CD14-positive monocyte (primary cell): Measurements from ENCODE around the gene ACSF3. TPM values are rescaled to one million over a fixed set of nuclear protein-coding genes. Genes with fewer than 3 reads are reported as not detected.

Experiments used
- DNase-seq, 3 donors: peaks; one replicate each; pipeline ENCODE4 v3.0.0-alpha.2; 2011 to 2022
- H2AFZ ChIP-seq: 2 replicates; pipeline ENCODE4 v1.6.0; 2012; ENCODE audit warnings: mild to moderate bottlenecking, low read depth, low read length, inconsistent platforms; ENCODE audit not compliant: insufficient read depth, poor library complexity, severe bottlenecking
- H3K27ac ChIP-seq, 2 donors: 1 replicate in 1 of 2; 2 replicates in 1 of 2; pipeline ENCODE4 v1.5.1; 2012 to 2013; ENCODE audit warnings: low read length in 2 of 2, control low read depth in 1 of 2, inconsistent platforms in 1 of 2, low read depth in 1 of 2, mild to moderate bottlenecking in 1 of 2
- H3K27me3 ChIP-seq, 2 donors: one replicate each; pipeline versions ENCODE4 v1.6.0 to v1.6.1; 2011 to 2013; ENCODE audit warnings: low read length in 2 of 2; ENCODE audit not compliant: control insufficient read depth in 2 of 2, insufficient read depth in 2 of 2
- H3K36me3 ChIP-seq, 2 donors: replicated peaks in 1 of 2; 1 replicate in 1 of 2; 2 replicates in 1 of 2; pipeline versions ENCODE4 v1.5.1 to v1.6.1; 2012 to 2013; ENCODE audit warnings: low read length in 2 of 2, control low read depth in 1 of 2, inconsistent platforms in 1 of 2, mild to moderate bottlenecking in 1 of 2; ENCODE audit not compliant: insufficient read depth in 2 of 2, control insufficient read depth in 1 of 2
- H3K4me1 ChIP-seq, 2 donors: 1 replicate in 1 of 2; 2 replicates in 1 of 2; pipeline versions ENCODE4 v1.5.1 to v1.6.1; 2012 to 2013; ENCODE audit warnings: low read length in 2 of 2, control low read depth in 1 of 2, inconsistent platforms in 1 of 2, mild to moderate bottlenecking in 1 of 2, moderate library complexity in 1 of 2; ENCODE audit not compliant: insufficient read depth in 2 of 2, control insufficient read depth in 1 of 2
- H3K4me2 ChIP-seq: replicated peaks from 2 replicates; pipeline ENCODE3; 2012; ENCODE audit warnings: low read length, moderate library complexity, mild to moderate bottlenecking; ENCODE audit not compliant: poor library complexity, severe bottlenecking; ENCODE audit errors: extremely low read depth
- H3K4me3 ChIP-seq, 3 experiments: fragments of 200-600 bp in 1 of 3; sonication (generic) in 1 of 3; replicated peaks in 1 of 3; 1 replicate in 2 of 3; 2 replicates in 1 of 3; pipeline ENCODE4 v1.5.1; 2011 to 2013; ENCODE audit warnings: low read length in 3 of 3, mild to moderate bottlenecking in 3 of 3, control low read depth in 2 of 3, low read depth in 2 of 3, inconsistent platforms in 1 of 3, moderate library complexity in 1 of 3
- H3K79me2 ChIP-seq: 2 replicates; pipeline ENCODE4 v1.6.0; 2012; ENCODE audit warnings: mild to moderate bottlenecking, control low read depth, inconsistent platforms, low read length, moderate library complexity; ENCODE audit not compliant: insufficient read depth
- H3K9ac ChIP-seq: 2 replicates; pipeline ENCODE4 v1.6.0; 2017; ENCODE audit warnings: low read length, mild to moderate bottlenecking; ENCODE audit not compliant: insufficient read depth, poor library complexity, severe bottlenecking
- H3K9me3 ChIP-seq, 2 donors: replicated peaks in 1 of 2; 1 replicate in 1 of 2; 2 replicates in 1 of 2; pipeline versions ENCODE4 v1.5.1 to v1.6.1; 2012 to 2013; ENCODE audit warnings: low read length in 2 of 2, control low read depth in 1 of 2; ENCODE audit not compliant: control insufficient read depth in 1 of 2, insufficient read depth in 1 of 2
- H4K20me1 ChIP-seq: 2 replicates; pipeline ENCODE4 v1.6.0; 2012; ENCODE audit warnings: mild to moderate bottlenecking, low read length, control low read depth, moderate library complexity; ENCODE audit not compliant: insufficient read depth
- H3K27ac Mint-ChIP-seq, 7 donors: one replicate each; pipeline ENCODE4 v1.8.0; 2020; ENCODE audit warnings: mild to moderate bottlenecking in 7 of 7, mixed read lengths in 7 of 7, moderate library complexity in 6 of 7, inconsistent platforms in 2 of 7
- H3K27me3 Mint-ChIP-seq, 3 donors: one replicate each; pipeline ENCODE4 v1.8.0; 2021 to 2022; ENCODE audit warnings: low read depth in 3 of 3, mild to moderate bottlenecking in 3 of 3, mixed read lengths in 3 of 3, moderate library complexity in 3 of 3, inconsistent platforms in 1 of 3
- H3K36me3 Mint-ChIP-seq, 2 donors: one replicate each; pipeline ENCODE4 v1.8.0; 2020; ENCODE audit warnings: mixed read lengths in 2 of 2, inconsistent platforms in 1 of 2, mild to moderate bottlenecking in 1 of 2
- H3K4me1 Mint-ChIP-seq: one replicate; pipeline ENCODE4 v1.8.0; 2020; ENCODE audit warnings: mild to moderate bottlenecking, mixed read lengths
- H3K4me3 Mint-ChIP-seq, 2 donors: one replicate each; pipeline ENCODE4 v1.8.0; 2020; ENCODE audit warnings: mild to moderate bottlenecking in 2 of 2, mixed read lengths in 2 of 2, moderate library complexity in 1 of 2
- H3K9me3 Mint-ChIP-seq, 7 donors: one replicate each; pipeline ENCODE4 v1.8.0; 2020 to 2022; ENCODE audit warnings: mixed read lengths in 7 of 7, mild to moderate bottlenecking in 6 of 7, moderate library complexity in 6 of 7, inconsistent platforms in 2 of 7
- WGBS: methylation state at CpG from one replicate; pipeline ENCODE4 v1.1.5; 2013; ENCODE audit warnings: missing lambda C conversion rate; ENCODE audit not compliant: insufficient coverage; 5-methylcytosine and 5-hydroxymethylcytosine counted together
- intact Hi-C, 2 donors: fragments of 100-400 bp; cut with micrococcal nuclease; formaldehyde crosslinking; loops; one replicate each; pipeline versions ENCODE4 v1.15.0 to v1.15.1; 2023
- polyA plus RNA-seq, 3 donors: library from polyadenylated mRNA; depleted of rRNA in 1 of 3; unstranded in 2 of 3; stranded (reverse) in 1 of 3; fragments of 300-500 nt in 2 of 3; fragments of >200 nt in 1 of 3; fragmentation: Illumina TruSeq in 2 of 3; gene quantifications; 1 replicate in 2 of 3; 2 replicates in 1 of 3; pipeline ENCODE4 v1.2.3, GENCODE V29; 2012 to 2021
- TF ChIP-seq, protein P1 (sequence below): fragments of 200-600 bp; IDR thresholded peaks from one replicate; pipeline ENCODE4 v1.8.0; 2022; ENCODE audit warnings: antibody characterized with exemption, mild to moderate bottlenecking

ACSF3 gene
- polyA plus RNA-seq, 3 donors = 23.5 to 26.7 (median 26.4) TPM

GRCh38 chr16:89120281-89120680, 26.6 kb downstream of the ACSF3 start:
- intact Hi-C loops = no loop called here
- Histone ChIP-seq H3K4me2 (no peak overlapping the region), H2AFZ (no peak overlapping the region), H3K4me1 (peaks cover 27 to 33% of the 10 kb centered on the region in 2 donors), H3K79me2 (no peaks in the 10 kb centered on the region), H3K9me3 (no peaks in the 10 kb centered on the region), H3K4me3 (no peak overlapping the region), H3K27me3 (no peaks in the 10 kb centered on the region), H3K36me3 (peaks cover 57 to 75% of the 10 kb centered on the region in 2 donors), H3K9ac (no peak overlapping the region), H4K20me1 (no peaks in the 10 kb centered on the region), H3K27ac (no peak overlapping the region)
- H3K27me3 Mint-ChIP-seq = peaks cover 0 to 3% (median 0%) of the 10 kb centered on the region in 3 donors
- WGBS = 97% methylated on average over 11 of the region's 14 CpGs
- no peak overlapping the region for H3K4me3 Mint-ChIP-seq
- TF ChIP-seq, protein P1, sequence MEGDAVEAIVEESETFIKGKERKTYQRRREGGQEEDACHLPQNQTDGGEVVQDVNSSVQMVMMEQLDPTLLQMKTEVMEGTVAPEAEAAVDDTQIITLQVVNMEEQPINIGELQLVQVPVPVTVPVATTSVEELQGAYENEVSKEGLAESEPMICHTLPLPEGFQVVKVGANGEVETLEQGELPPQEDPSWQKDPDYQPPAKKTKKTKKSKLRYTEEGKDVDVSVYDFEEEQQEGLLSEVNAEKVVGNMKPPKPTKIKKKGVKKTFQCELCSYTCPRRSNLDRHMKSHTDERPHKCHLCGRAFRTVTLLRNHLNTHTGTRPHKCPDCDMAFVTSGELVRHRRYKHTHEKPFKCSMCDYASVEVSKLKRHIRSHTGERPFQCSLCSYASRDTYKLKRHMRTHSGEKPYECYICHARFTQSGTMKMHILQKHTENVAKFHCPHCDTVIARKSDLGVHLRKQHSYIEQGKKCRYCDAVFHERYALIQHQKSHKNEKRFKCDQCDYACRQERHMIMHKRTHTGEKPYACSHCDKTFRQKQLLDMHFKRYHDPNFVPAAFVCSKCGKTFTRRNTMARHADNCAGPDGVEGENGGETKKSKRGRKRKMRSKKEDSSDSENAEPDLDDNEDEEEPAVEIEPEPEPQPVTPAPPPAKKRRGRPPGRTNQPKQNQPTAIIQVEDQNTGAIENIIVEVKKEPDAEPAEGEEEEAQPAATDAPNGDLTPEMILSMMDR = no peak
- peaks cover 72 to 84% of the 10 kb centered on the region in 2 donors for H3K36me3 Mint-ChIP-seq
- H3K9me3 Mint-ChIP-seq = peaks cover 0 to 3% (median 0%) of the 10 kb centered on the region in 7 donors
- peaks cover 29% of the 10 kb centered on the region for H3K4me1 Mint-ChIP-seq
- peak overlapping the region in 1 of 7 donors; percentile 73 for H3K27ac Mint-ChIP-seq
- no peak for DNase-seq

DNA sequence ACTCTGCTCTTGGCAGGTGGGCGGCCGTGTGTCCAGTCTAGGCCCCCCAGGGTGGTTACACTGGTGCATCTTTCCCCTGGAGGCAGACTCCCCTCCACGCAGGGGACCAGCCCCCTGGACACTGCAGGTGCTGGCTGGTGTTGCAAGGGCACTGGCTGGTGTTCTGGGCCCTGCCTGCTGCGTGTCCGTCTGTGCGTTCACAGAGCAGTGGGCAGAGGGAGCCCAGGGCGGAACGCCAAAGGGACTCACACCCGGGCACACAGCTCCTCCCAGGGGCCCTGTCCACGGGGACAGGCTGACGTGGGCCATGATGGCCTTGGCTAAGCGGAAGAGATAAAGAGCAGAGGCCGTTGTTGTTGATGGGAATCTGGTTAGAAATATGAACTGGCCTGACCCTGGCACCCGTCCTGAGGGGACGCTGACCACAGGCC, 27.3 kb downstream of the ACSF3 start:
- no peak for DNase-seq
- H3K9me3 ChIP-seq = no peaks in the 10 kb centered on the region
- Mint-ChIP-seq H3K4me3 (no peak overlapping the region), H3K27me3 (peaks cover 0 to 3% (median 0%) of the 10 kb centered on the region in 3 donors), H3K4me1 (peaks cover 22% of the 10 kb centered on the region), H3K36me3 (peaks cover 78 to 89% of the 10 kb centered on the region in 2 donors), H3K9me3 (peaks cover 0 to 4% (median 2%) of the 10 kb centered on the region in 7 donors), H3K27ac (no peak overlapping the region)
- H3K79me2 ChIP-seq = no peaks in the 10 kb centered on the region
- H3K27ac ChIP-seq = no peak overlapping the region
- H3K4me3 ChIP-seq = no peak overlapping the region
- H4K20me1 ChIP-seq = no peaks in the 10 kb centered on the region
- H3K9ac ChIP-seq = no peak overlapping the region
- no peak overlapping the region for H2AFZ ChIP-seq
- peaks cover 57 to 81% of the 10 kb centered on the region in 2 donors for H3K36me3 ChIP-seq
- H3K4me2 ChIP-seq = no peak overlapping the region
- peaks cover 21 to 26% of the 10 kb centered on the region in 2 donors for H3K4me1 ChIP-seq
- 97% methylated on average over 12 of the region's 15 CpGs for WGBS
- intact Hi-C loops = no loop called here
- no peaks in the 10 kb centered on the region for H3K27me3 ChIP-seq
- TF ChIP-seq, protein P1 = no peak
